Stimulated activated CD4-positive, alpha-beta T cell treated with anti-CD3 and anti-CD28 coated beads, Interleukin-12 subunit alpha, Interleukin-12 subunit beta, amount 100 ng/mL, for 24 hours (primary cell): Measurements from ENCODE around the gene PIP5KL1.

Experiments used
- DNase-seq, 2 experiments: peaks; one replicate each; pipeline ENCODE4 v3.0.0-alpha.2; 2020; ENCODE audit warnings: low read depth in 2 of 2

Gene PIP5KL1

GRCh38 chr9:127947841-127948710 lies 17.5 kb upstream of the PIP5KL1 start:
- no peak for DNase-seq

- no peak for DNase-seq
Observed at GRCh38 chr9:127946728-127947127, 16.2 kb upstream of the PIP5KL1 start.

- DNase-seq = no peak
Observed at GRCh38 chr9:127945942-127946341, 15.4 kb upstream of the PIP5KL1 start.

- DNase-seq = no peak
Observed at GRCh38 chr9:127945338-127945737, 14.8 kb upstream of the PIP5KL1 start.

GRCh38 chr9:127944586-127945218 lies 14.1 kb upstream of the PIP5KL1 start:
- no peak for DNase-seq

- DNase-seq = peak; percentile 65 to 82
Observed at GRCh38 chr9:127943731-127944144, 13.2 kb upstream of the PIP5KL1 start.

- DNase-seq = no peak
Observed at GRCh38 chr9:127943011-127943662, 12.6 kb upstream of the PIP5KL1 start.

GRCh38 chr9:127942216-127943010 lies 11.8 kb upstream of the PIP5KL1 start:
- DNase-seq = no peak

- no peak for DNase-seq
Observed at GRCh38 chr9:127941961-127942215, 11.3 kb upstream of the PIP5KL1 start.

- DNase-seq = no peak
Observed at GRCh38 chr9:127941062-127941960, 10.7 kb upstream of the PIP5KL1 start.

GRCh38 chr9:127940593-127940992 lies 10.0 kb upstream of the PIP5KL1 start:
- DNase-seq = no peak

GRCh38 chr9:127938298-127938690 lies 7.7 kb upstream of the PIP5KL1 start:
- no peak for DNase-seq

- DNase-seq = peak; percentile 69 to 81
Observed at GRCh38 chr9:127937388-127938297, 7.1 kb upstream of the PIP5KL1 start, which contains the start of gene DPM2. TSS of gene DPM2 (minus strand) at chr9:127937854. CDS start at chr9:127937820, 34 bp downstream.

GRCh38 chr9:127937056-127937387 lies 6.4 kb upstream of the PIP5KL1 start:
- DNase-seq = no peak

GRCh38 chr9:127936347-127936852 lies 5.8 kb upstream of the PIP5KL1 start:
- no peak for DNase-seq

GRCh38 chr9:127935765-127936221 lies 5.2 kb upstream of the PIP5KL1 start:
- DNase-seq = no peak

- no peak for DNase-seq
Observed at GRCh38 chr9:127934986-127935385, 4.4 kb upstream of the PIP5KL1 start.

GRCh38 chr9:127934248-127934647 lies 3.7 kb upstream of the PIP5KL1 start:
- DNase-seq = no peak

- DNase-seq = no peak
Observed at GRCh38 chr9:127931092-127931881, 710 bp upstream of the PIP5KL1 start.
